HepG2 (cell line): ENCODE data around the gene TAAR9.

Source experiments
- ATF7 ChIP-seq, 2 experiments: fragments of 450-650 bp in 1 of 2; sonication (generic) in 1 of 2; formaldehyde crosslinking in 1 of 2; IDR thresholded peaks; 2 replicates each; pipeline versions ENCODE4 v1.4.0 to v1.6.1; 2016 to 2020; ENCODE audit warnings: antibody characterized with exemption in 1 of 2, mild to moderate bottlenecking in 1 of 2, missing genetic modification reagents in 1 of 2
- CHD4 ChIP-seq: fragments of 200-600 bp; sonication (generic); IDR thresholded peaks from 2 replicates; pipeline ENCODE4 v1.7.0; 2017; ENCODE audit warnings: mild to moderate bottlenecking, low read length, borderline replicate concordance
- CTCF ChIP-seq: sonication (generic); formaldehyde crosslinking; IDR thresholded peaks from 2 replicates; pipeline ENCODE4 v1.5.0; 2020; ENCODE audit warnings: mild to moderate bottlenecking, missing genetic modification reagents, moderate library complexity
- HES4 ChIP-seq: sonication (generic); formaldehyde crosslinking; IDR thresholded peaks from 2 replicates; pipeline ENCODE4 v1.9.0; 2021; ENCODE audit warnings: mild to moderate bottlenecking, missing genetic modification reagents, borderline replicate concordance
- REST ChIP-seq, 2 experiments: IDR thresholded peaks; 2 replicates each; pipeline ENCODE4 v1.6.1; 2011 to 2012; ENCODE audit warnings: low read length in 2 of 2, borderline replicate concordance in 1 of 2, low read depth in 1 of 2, mild to moderate bottlenecking in 1 of 2, moderate library complexity in 1 of 2
- SETDB1 ChIP-seq: sonication (generic); formaldehyde crosslinking; IDR thresholded peaks from 2 replicates; pipeline ENCODE4 v1.5.1; 2020; ENCODE audit warnings: missing genetic modification reagents, mild to moderate bottlenecking, borderline replicate concordance
- SSRP1 ChIP-seq: IDR thresholded peaks from 2 replicates; pipeline ENCODE4 v1.6.1; 2016; ENCODE audit warnings: control low read depth
- TCF7L2 ChIP-seq: IDR thresholded peaks from 2 replicates; pipeline ENCODE4 v1.6.1; 2011; ENCODE audit warnings: mild to moderate bottlenecking, low read depth, low read length, moderate library complexity
- THAP7 ChIP-seq: sonication (generic); formaldehyde crosslinking; IDR thresholded peaks from 2 replicates; pipeline ENCODE4 v1.8.1; 2023; ENCODE audit warnings: mild to moderate bottlenecking, missing genetic modification reagents
- YY1 ChIP-seq: IDR thresholded peaks from 2 replicates; pipeline ENCODE4 v1.6.1; 2011; ENCODE audit warnings: low read length, low read depth, moderate library complexity, mild to moderate bottlenecking; ENCODE audit not compliant: insufficient read depth, insufficient replicate concordance
- ZBTB2 ChIP-seq: sonication (generic); formaldehyde crosslinking; IDR thresholded peaks from 2 replicates; pipeline ENCODE4 v1.8.0; 2022; ENCODE audit warnings: low read depth, missing genetic modification reagents
- ZBTB37 ChIP-seq: sonication (generic); formaldehyde crosslinking; IDR thresholded peaks from 2 replicates; pipeline ENCODE4 v1.4.0; 2020; ENCODE audit warnings: mild to moderate bottlenecking, missing genetic modification reagents

- TF ChIP-seq CTCF (CRISPR knock-in tag) (no peak), REST (IDR thresholded peaks at IDR 0.05; ENCODE audit: borderline replicate concordance in 1 of 2, low read depth in 1 of 2, low read length in 2 of 2) (no peak), CHD4 (no peak), HES4 (CRISPR knock-in tag) (no peak), TCF7L2 (no peak), THAP7 (no peak), ZBTB2 (CRISPR knock-in tag) (no peak), YY1 (no peak), ATF7 (IDR thresholded peaks at IDR 0.05) (no peak), ATF7 (CRISPR knock-in tag; IDR thresholded peaks at IDR 0.05) (no peak), SSRP1 (CRISPR knock-in tag) (no peak), SETDB1 (CRISPR knock-in tag) (no peak), ZBTB37 (no peak)
These were observed 10.3 kb upstream of the TAAR9 start for GRCh38 chr6:132527791-132528190.
